NB4 (cell line): ENCODE results near the gene ARHGAP22.

ENCODE experiments used
- CTCF ChIP-seq: IDR thresholded peaks from one replicate; pipeline ENCODE4 v1.5.1; 2012; ENCODE audit warnings: low read depth, low read length
- POLR2A ChIP-seq: IDR thresholded peaks from 2 replicates; pipeline ENCODE4 v1.6.1; 2011; ENCODE audit warnings: mild to moderate bottlenecking; ENCODE audit not compliant: insufficient read length; ENCODE audit errors: extremely low read depth

GRCh38 chr10:48511066-48511874, 93.6 kb downstream of the ARHGAP22 start:
- TF ChIP-seq CTCF (no peak), POLR2A (no peak)
